K562 (cell line): ENCODE measurements around the gene GSTA2. TPM values are rescaled to one million over a fixed set of nuclear protein-coding genes. Genes with fewer than 3 reads are reported as not detected.
A peak's percentile ranks its signal among the peaks of the same experiment; 100 is the strongest.

Experiments used
- CEBPB ChIP-seq: fragments of 450-650 bp; IDR thresholded peaks from 2 replicates; pipeline ENCODE4 v1.6.1; 2016; ENCODE audit warnings: missing genetic modification characterization, missing compliant biosample characterization
- EHMT2 ChIP-seq: fragments of 450-650 bp; IDR thresholded peaks from 2 replicates; pipeline ENCODE4 v1.6.1; 2018; ENCODE audit warnings: antibody characterized with exemption
- ELF1 ChIP-seq: fragments of 200-800 bp; sonication (Bioruptor generic); IDR thresholded peaks from 2 replicates; pipeline ENCODE4 v1.6.1; 2016; ENCODE audit warnings: missing genetic modification characterization, missing compliant biosample characterization
- GTF2B ChIP-seq: IDR thresholded peaks from 2 replicates; pipeline ENCODE4 v1.6.1; 2011; ENCODE audit not compliant: insufficient read length; ENCODE audit errors: extremely low read depth
- MAFF ChIP-seq: IDR thresholded peaks from 2 replicates; pipeline ENCODE4 v1.6.1; 2012; ENCODE audit warnings: low read length, improper control_type of control experiment
- REST ChIP-seq, 2 experiments: fragments of 450-650 bp; formaldehyde crosslinking in 1 of 2; IDR thresholded peaks; 2 replicates each; pipeline versions ENCODE4 v1.4.0 to v1.6.1; 2014 to 2020; ENCODE audit warnings: mild to moderate bottlenecking in 2 of 2, borderline replicate concordance in 1 of 2, low read depth in 1 of 2
- TSHZ1 ChIP-seq: fragments of 250-450 bp; sonication (Bioruptor Pico); IDR thresholded peaks from 2 replicates; pipeline ENCODE4 v1.4.0; 2020; ENCODE audit warnings: mild to moderate bottlenecking, moderate library complexity
- ZMIZ1 ChIP-seq, 2 experiments: fragments of 150-350 bp in 1 of 2; IDR thresholded peaks; 2 replicates each; pipeline ENCODE4 v1.6.1; 2012 to 2016; ENCODE audit warnings: low read depth in 2 of 2, low read length in 2 of 2, mild to moderate bottlenecking in 1 of 2, moderate library complexity in 1 of 2
- ZNF644 ChIP-seq: fragments of 200-800 bp; sonication (Bioruptor generic); IDR thresholded peaks from 2 replicates; pipeline ENCODE4 v1.6.1; 2016; ENCODE audit warnings: low read depth, missing genetic modification characterization, missing compliant biosample characterization
- ZNF764 ChIP-seq: fragments of 250-450 bp; sonication (Bioruptor Pico); IDR thresholded peaks from 2 replicates; pipeline ENCODE4 v1.4.0; 2020; ENCODE audit warnings: low read depth, mild to moderate bottlenecking, moderate library complexity
- polyA plus RNA-seq, 8 experiments: library from polyadenylated mRNA; depleted of rRNA in 4 of 8; stranded (reverse) in 5 of 8; unstranded in 3 of 8; fragments of >200 nt; fragmentation: Nextera tagmentation in 2 of 8; fragmentation: Illumina TruSeq in 1 of 8; extraction: Ambion mirVana in 2 of 8; extraction: Trizol in 1 of 8; gene quantifications; 2 replicates each; pipeline versions ENCODE4 v1.2.1 to v1.2.3, GENCODE V29; 2011 to 2014; ENCODE audit warnings: inconsistent platforms in 1 of 8, missing spikeins in 1 of 8
- total RNA-seq, 7 experiments: library from RNA; depleted of rRNA in 6 of 7; stranded (reverse); fragments of >200 nt in 6 of 7; fragmentation: Illumina TruSeq in 2 of 7; extraction: Trizol in 2 of 7; gene quantifications; 2 replicates each; pipeline versions ENCODE4 v1.2.1 to v1.2.3, GENCODE V29; 2011 to 2021; ENCODE audit warnings: low replicate concordance in 1 of 7

GSTA2 gene
- total and polyA plus RNA-seq, 9 of the 15 experiments (the other 6 are each of a cell fraction or from before 2014, with no cell fraction given) = 0.11 to 0.24 (median 0.14) TPM; not detected in 3

- TF ChIP-seq ZMIZ1 (IDR thresholded peaks at IDR 0.05; ENCODE audit: low read depth in 2 of 2, low read length in 2 of 2) (no peak), TSHZ1 (CRISPR knock-in tag) (no peak), MAFF (no peak), ZNF644 (tag) (no peak), ELF1 (tag) (no peak), REST (IDR thresholded peaks at IDR 0.05; ENCODE audit: borderline replicate concordance) (peak; percentile 68; the same call in 1 of the 2 replicates), REST (CRISPR knock-in tag; IDR thresholded peaks at IDR 0.05; ENCODE audit: low read depth) (no peak), GTF2B (no peak), EHMT2 (no peak), ZNF764 (CRISPR knock-in tag) (no peak), CEBPB (tag) (peak; percentile 96)
These were observed 38.7 kb downstream of the GSTA2 start (continued) for GRCh38 chr6:52724406-52725121.
